ENCODE results near the gene DDX5.

DDX5 gene

DNA sequence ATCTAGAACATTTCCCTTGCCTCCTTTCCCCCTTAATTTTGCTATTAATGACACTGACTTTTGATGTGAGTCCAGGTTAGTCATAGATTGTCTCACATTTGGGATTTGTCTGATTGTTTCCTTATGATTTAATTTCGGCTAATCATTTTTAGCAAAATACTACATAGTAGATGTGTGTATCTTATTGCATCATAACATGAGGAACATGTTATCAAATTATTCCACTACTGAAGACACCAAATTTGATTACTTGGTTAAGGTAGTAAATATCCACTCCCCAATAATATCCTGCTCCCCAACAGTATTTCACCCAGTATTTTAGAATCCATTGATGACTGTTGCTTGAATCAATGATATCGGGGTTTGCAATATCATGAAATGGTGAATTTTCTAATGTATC, 12.0 kb downstream of the DDX5 start:
- Histone ChIP-seq H3K27me3 (ENCODE audit: insufficient read depth, low read length) (no peaks in the 10 kb centered on the region), H3K4me3 (ENCODE audit: low read depth, low read length) (peak overlapping the region; percentile 62), H3K27ac (ENCODE audit: low read depth, low read length) (no peak overlapping the region), H3K79me2 (ENCODE audit: control insufficient read depth, insufficient read depth, low read length, unreplicated experiment) (peaks cover 18% of the 10 kb centered on the region), H3K4me1 (ENCODE audit: control insufficient read depth, insufficient read depth, low read length, unreplicated experiment) (peaks cover 13% of the 10 kb centered on the region), H2AFZ (ENCODE audit: low read length, unreplicated experiment) (no peak overlapping the region), H3K36me3 (ENCODE audit: insufficient read depth, low read length) (peaks cover 31% of the 10 kb centered on the region)

DNA sequence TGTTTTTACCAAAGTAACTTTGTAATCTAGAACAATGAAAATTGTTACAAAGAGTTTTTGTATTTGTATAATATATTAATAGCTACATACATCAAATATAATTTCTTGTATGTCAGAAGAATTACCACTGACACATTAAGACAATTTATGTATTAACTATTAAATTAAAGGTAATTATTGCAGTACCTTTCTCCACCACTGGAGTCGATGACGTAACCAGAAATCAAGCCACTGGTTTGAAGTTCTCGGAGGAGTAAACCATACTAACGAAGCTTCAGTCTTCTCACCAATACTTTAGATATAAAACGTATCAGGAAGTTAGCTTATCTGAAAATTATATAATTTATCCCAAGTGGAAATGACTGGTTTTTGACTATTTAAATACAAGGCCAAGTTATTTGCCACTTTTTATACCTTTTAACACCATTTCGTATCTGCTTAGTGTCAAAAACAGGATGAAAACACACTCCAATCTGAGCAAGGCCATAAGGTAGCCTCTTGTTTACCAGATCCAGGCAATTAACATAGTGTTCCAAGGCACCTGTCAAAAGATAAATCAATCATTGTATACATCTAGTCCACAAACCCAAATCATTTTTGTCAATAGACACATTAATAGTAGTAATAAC, 13.5 kb downstream of the DDX5 start:
- Histone ChIP-seq H3K4me1 (ENCODE audit: control insufficient read depth, insufficient read depth, low read length, unreplicated experiment) (peaks cover 7% of the 10 kb centered on the region), H2AFZ (ENCODE audit: low read length, unreplicated experiment) (no peak overlapping the region), H3K27ac (ENCODE audit: low read depth, low read length) (no peak overlapping the region), H3K27me3 (ENCODE audit: insufficient read depth, low read length) (no peaks in the 10 kb centered on the region), H3K4me3 (ENCODE audit: low read depth, low read length) (no peak overlapping the region), H3K36me3 (ENCODE audit: insufficient read depth, low read length) (peaks cover 26% of the 10 kb centered on the region), H3K79me2 (ENCODE audit: control insufficient read depth, insufficient read depth, low read length, unreplicated experiment) (peaks cover 18% of the 10 kb centered on the region)

DNA sequence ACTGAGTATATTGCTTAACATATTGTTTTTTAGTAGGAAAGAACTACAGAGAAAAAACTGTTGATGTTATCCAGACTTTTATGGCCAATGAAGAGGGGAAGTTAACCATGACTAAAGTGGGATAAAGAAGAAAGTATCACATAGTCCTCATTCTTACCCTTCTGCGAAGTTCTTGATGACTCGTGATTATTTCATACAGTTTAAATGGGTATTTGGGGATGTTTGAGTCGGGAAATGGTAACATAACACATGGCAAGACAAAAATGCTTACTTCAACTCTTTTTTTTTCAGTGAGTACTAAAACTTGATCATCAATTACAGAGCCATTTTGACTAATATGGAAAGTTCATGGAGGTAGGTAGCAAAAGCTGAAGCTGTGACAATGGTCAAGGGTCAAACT, 14.1 kb downstream of the DDX5 start:
- H3K4me3 ChIP-seq (ENCODE audit: low read depth, low read length): no peak overlapping the region

DNA sequence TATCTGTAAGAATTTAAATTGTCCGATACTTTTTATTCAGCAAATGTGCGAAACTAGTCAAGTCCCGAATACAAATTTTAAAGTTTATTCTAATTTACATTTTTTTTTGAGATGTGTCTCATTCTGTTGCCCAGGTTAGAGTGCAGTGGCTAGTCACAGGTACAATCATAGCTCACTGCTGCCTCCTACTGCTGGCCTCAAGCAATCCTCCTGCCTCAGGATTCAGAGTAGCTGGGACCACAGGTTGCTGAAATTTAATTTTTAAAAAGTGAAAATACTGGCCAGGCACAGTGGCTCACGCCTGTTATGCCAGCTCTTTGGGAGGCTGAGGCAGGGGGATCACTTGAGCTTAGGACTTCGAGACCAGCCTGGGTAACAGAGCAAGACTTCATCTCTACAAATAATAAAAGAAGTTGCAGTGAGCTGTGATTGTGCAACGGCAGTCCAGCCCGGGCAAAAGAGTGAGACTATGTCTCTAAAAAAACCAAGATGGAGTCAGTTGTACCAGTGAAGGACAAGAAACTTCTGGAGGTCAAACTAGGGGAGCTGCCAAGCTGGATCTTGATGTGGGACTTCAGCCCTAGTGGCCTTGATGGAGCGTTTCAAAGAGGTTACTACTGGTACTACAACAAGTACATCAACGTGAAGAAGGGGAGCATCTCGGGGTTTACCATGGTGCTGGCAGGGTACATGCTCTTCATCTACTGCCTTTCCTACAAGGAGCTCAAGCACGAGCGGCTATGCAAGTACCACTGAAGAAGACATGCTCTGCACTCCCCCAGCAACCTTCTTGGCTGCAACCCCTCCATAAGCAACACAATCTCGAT, 14.8 kb downstream of the DDX5 start:
- Histone ChIP-seq H3K36me3 (ENCODE audit: insufficient read depth, low read length) (peaks cover 26% of the 10 kb centered on the region), H3K4me1 (ENCODE audit: control insufficient read depth, insufficient read depth, low read length, unreplicated experiment) (peaks cover 7% of the 10 kb centered on the region), H3K27ac (ENCODE audit: low read depth, low read length) (no peak overlapping the region)

More for the DNA sequence above, 14.1 kb downstream of the DDX5 start:
- Histone ChIP-seq H3K27ac (ENCODE audit: low read depth, low read length) (no peak overlapping the region), H3K27me3 (ENCODE audit: insufficient read depth, low read length) (no peaks in the 10 kb centered on the region), H2AFZ (ENCODE audit: low read length, unreplicated experiment) (no peak overlapping the region), H3K36me3 (ENCODE audit: insufficient read depth, low read length) (peaks cover 26% of the 10 kb centered on the region), H3K4me1 (ENCODE audit: control insufficient read depth, insufficient read depth, low read length, unreplicated experiment) (peaks cover 7% of the 10 kb centered on the region), H3K79me2 (ENCODE audit: control insufficient read depth, insufficient read depth, low read length, unreplicated experiment) (peaks cover 18% of the 10 kb centered on the region)

DNA sequence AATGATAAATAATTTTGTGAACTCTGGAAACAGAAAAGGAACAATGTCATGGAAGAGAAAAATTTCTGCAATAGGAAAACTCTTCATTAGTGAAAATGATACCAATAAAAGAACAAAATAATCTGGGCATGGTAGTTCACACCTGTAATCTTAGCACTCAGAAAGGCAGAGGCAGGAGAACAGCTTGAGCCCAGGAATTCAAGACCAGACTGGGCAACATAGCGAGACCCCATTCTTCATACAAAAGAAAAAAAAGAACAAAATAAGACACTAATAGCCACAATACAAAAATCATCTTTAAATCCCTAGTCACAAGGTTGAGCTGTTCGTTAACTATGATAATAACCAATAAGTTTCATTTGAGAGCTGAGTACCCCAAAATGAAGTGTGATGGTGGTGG, 17.8 kb downstream of the DDX5 start:
- H3K27ac ChIP-seq (ENCODE audit: low read depth, low read length): no peak overlapping the region
- peaks cover 21% of the 10 kb centered on the region for H3K36me3 ChIP-seq (ENCODE audit: insufficient read depth, low read length)
- H3K4me3 ChIP-seq (ENCODE audit: low read depth, low read length): no peak overlapping the region
- no peaks in the 10 kb centered on the region for H3K4me1 ChIP-seq (ENCODE audit: control insufficient read depth, insufficient read depth, low read length, unreplicated experiment)
- no peaks in the 10 kb centered on the region for H3K79me2 ChIP-seq (ENCODE audit: control insufficient read depth, insufficient read depth, low read length, unreplicated experiment)
- H3K27me3 ChIP-seq (ENCODE audit: insufficient read depth, low read length): no peaks in the 10 kb centered on the region
- no peak overlapping the region for H2AFZ ChIP-seq (ENCODE audit: low read length, unreplicated experiment)

More for the DNA sequence above, 14.8 kb downstream of the DDX5 start:
- no peaks in the 10 kb centered on the region for H3K27me3 ChIP-seq (ENCODE audit: insufficient read depth, low read length)
- H2AFZ ChIP-seq (ENCODE audit: low read length, unreplicated experiment): no peak overlapping the region
- peaks cover 15% of the 10 kb centered on the region for H3K79me2 ChIP-seq (ENCODE audit: control insufficient read depth, insufficient read depth, low read length, unreplicated experiment)
- no peak overlapping the region for H3K4me3 ChIP-seq (ENCODE audit: low read depth, low read length)

DNA sequence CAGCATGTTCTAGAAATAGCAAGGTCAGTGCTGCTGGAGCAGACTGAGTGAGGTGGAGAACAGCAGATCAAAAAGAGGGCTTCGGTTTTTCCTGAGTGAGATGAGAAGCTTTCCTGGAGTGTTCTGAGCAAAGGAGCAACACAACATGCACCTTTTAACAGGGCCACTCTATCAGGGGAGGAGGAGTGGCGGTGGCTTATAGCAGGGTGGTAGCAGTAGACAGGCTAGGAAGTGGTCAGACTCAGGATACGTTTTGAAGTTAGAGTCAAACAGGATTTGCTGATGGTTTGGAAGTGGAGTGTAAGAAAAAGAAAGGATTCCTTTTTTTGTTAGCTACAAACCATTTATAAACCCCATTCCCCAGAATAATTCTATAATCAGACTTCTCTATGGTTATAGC, 21.7 kb downstream of the DDX5 start:
- no peaks in the 10 kb centered on the region for H3K27me3 ChIP-seq (ENCODE audit: insufficient read depth, low read length)
- H3K36me3 ChIP-seq (ENCODE audit: insufficient read depth, low read length): 0 out of 2 replicates have a peak, but pooled peaks cover 6% of the 10 kb centered on the region
- no peak overlapping the region for H2AFZ ChIP-seq (ENCODE audit: low read length, unreplicated experiment)
- no peak overlapping the region for H3K4me3 ChIP-seq (ENCODE audit: low read depth, low read length)
- no peaks in the 10 kb centered on the region for H3K4me1 ChIP-seq (ENCODE audit: control insufficient read depth, insufficient read depth, low read length, unreplicated experiment)
- no peak overlapping the region for H3K27ac ChIP-seq (ENCODE audit: low read depth, low read length)
- no peaks in the 10 kb centered on the region for H3K79me2 ChIP-seq (ENCODE audit: control insufficient read depth, insufficient read depth, low read length, unreplicated experiment)

DNA sequence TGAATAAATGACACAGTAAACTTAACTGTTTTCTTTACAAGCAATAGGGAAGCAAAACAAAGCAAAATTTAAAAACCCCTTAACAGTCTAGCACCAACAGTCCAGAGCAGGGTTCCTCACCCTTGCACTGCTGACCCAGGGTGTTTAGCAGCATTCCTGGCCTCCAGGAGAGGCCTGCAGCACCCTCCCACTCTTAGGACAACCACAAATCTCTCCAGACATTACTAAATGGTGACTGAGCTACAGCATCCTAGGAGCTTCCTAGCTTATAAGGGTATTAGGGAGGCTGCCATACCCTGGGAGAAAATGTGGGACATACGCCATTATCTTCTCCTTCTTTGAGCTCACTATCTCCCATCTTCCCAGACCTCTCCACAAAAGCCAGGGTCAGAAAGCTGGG, 25.1 kb downstream of the DDX5 start:
- Histone ChIP-seq H3K36me3 (ENCODE audit: insufficient read depth, low read length) (0 out of 2 replicates have a peak, but pooled peaks cover 5% of the 10 kb centered on the region), H3K27ac (ENCODE audit: low read depth, low read length) (no peak overlapping the region), H3K79me2 (ENCODE audit: control insufficient read depth, insufficient read depth, low read length, unreplicated experiment) (no peaks in the 10 kb centered on the region), H3K4me3 (ENCODE audit: low read depth, low read length) (no peak overlapping the region), H2AFZ (ENCODE audit: low read length, unreplicated experiment) (no peak overlapping the region), H3K4me1 (ENCODE audit: control insufficient read depth, insufficient read depth, low read length, unreplicated experiment) (no peaks in the 10 kb centered on the region), H3K27me3 (ENCODE audit: insufficient read depth, low read length) (no peaks in the 10 kb centered on the region)

DNA sequence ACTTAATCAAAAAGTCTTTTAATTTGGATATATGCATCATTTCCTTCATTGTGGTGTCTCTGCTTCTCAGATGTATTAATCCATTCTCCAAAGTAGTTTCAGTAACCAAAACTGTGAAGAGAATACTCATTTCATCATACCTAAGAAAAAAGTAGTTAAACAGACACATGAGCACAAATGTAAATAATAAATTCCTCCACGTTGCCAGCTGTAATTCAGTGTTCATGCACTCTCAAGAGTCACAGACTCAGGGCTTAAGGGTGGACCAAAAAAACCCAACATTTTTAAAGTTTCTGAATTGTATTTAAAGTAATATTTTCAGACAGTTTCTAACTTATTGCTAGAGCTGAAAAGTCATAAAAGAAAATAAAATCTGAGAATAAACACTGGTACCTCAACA, 28.2 kb downstream of the DDX5 start:
- Histone ChIP-seq H3K27me3 (ENCODE audit: insufficient read depth, low read length) (no peaks in the 10 kb centered on the region), H3K36me3 (ENCODE audit: insufficient read depth, low read length) (0 out of 2 replicates have a peak, but pooled peaks cover 5% of the 10 kb centered on the region), H3K79me2 (ENCODE audit: control insufficient read depth, insufficient read depth, low read length, unreplicated experiment) (no peaks in the 10 kb centered on the region), H3K4me1 (ENCODE audit: control insufficient read depth, insufficient read depth, low read length, unreplicated experiment) (no peaks in the 10 kb centered on the region), H3K4me3 (ENCODE audit: low read depth, low read length) (no peak overlapping the region), H2AFZ (ENCODE audit: low read length, unreplicated experiment) (no peak overlapping the region), H3K27ac (ENCODE audit: low read depth, low read length) (no peak overlapping the region)

DNA sequence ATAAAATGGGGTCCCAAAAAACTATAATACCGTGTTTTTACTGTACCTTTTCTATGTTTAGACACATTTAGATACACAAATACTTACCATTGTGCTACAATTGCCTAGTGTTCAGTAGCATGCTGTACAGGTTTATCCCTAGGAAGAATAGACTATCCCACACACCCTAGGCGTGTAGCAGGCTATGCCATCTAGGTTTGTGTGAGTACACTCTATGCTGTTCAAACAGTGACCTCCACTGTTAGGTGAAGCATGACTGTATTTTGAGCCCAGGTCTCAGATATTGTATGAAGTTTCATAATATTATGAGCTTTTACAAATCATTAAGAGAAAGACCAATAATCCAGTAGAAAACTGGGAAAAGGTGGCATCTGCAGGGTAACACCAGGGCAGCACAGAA, 33.5 kb downstream of the DDX5 start:
- no peaks in the 10 kb centered on the region for H3K4me1 ChIP-seq (ENCODE audit: control insufficient read depth, insufficient read depth, low read length, unreplicated experiment)
- 0 out of 2 replicates have a peak, but pooled peaks cover 9% of the 10 kb centered on the region for H3K36me3 ChIP-seq (ENCODE audit: insufficient read depth, low read length)
- H3K79me2 ChIP-seq (ENCODE audit: control insufficient read depth, insufficient read depth, low read length, unreplicated experiment): no peaks in the 10 kb centered on the region
- H2AFZ ChIP-seq (ENCODE audit: low read length, unreplicated experiment): no peak overlapping the region
- no peaks in the 10 kb centered on the region for H3K27me3 ChIP-seq (ENCODE audit: insufficient read depth, low read length)
- H3K27ac ChIP-seq (ENCODE audit: low read depth, low read length): no peak overlapping the region
- no peak overlapping the region for H3K4me3 ChIP-seq (ENCODE audit: low read depth, low read length)

DNA sequence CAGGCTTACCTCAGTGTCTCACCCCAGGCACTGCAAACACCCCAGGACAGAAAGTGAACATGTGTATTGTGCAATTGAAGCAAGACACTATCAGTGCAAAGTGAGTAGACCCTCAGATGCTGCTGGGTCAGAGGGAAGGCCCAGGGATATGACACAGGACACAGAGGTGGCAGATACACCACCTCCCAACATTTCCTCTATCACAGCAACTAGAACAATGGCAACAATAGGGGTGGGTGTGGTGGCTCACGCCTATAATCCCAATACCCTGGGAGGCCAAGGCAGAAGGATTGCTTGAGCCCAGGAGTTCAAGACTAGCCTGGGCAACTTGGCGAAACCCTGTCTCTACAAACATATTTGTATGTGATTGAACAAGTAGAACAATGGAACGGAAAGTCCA, 34.6 kb downstream of the DDX5 start:
- H3K27ac ChIP-seq (ENCODE audit: low read depth, low read length): no peak overlapping the region

DNA sequence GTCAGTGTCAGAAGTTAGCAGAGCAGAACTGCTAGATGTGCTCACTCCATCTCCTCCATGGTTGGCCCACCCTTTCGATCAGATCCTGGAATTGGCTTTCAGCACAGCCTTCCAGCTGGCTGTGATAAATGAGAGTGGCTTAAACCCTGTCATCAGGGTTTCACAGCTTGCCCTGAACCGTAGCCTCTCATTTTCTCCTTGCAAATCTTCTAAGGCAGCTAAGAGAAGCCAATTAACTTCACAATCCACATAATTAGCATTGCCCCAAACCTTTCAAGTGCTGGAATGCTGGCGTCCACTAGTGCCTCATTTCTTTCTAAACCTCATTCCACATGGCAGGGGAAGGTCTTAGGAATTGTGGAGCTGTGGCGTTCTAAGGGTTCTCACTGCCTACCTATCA, 35.5 kb downstream of the DDX5 start:
- Histone ChIP-seq H3K4me3 (ENCODE audit: low read depth, low read length) (no peak overlapping the region), H3K4me1 (ENCODE audit: control insufficient read depth, insufficient read depth, low read length, unreplicated experiment) (no peaks in the 10 kb centered on the region)

More for the DNA sequence above, 34.6 kb downstream of the DDX5 start:
- Histone ChIP-seq H3K27me3 (ENCODE audit: insufficient read depth, low read length) (no peaks in the 10 kb centered on the region), H2AFZ (ENCODE audit: low read length, unreplicated experiment) (no peak overlapping the region), H3K36me3 (ENCODE audit: insufficient read depth, low read length) (peaks cover 9% of the 10 kb centered on the region), H3K4me1 (ENCODE audit: control insufficient read depth, insufficient read depth, low read length, unreplicated experiment) (no peaks in the 10 kb centered on the region), H3K4me3 (ENCODE audit: low read depth, low read length) (no peak overlapping the region), H3K79me2 (ENCODE audit: control insufficient read depth, insufficient read depth, low read length, unreplicated experiment) (no peaks in the 10 kb centered on the region)

More for the DNA sequence above, 35.5 kb downstream of the DDX5 start:
- Histone ChIP-seq H2AFZ (ENCODE audit: low read length, unreplicated experiment) (no peak overlapping the region), H3K36me3 (ENCODE audit: insufficient read depth, low read length) (peaks cover 14% of the 10 kb centered on the region), H3K27ac (ENCODE audit: low read depth, low read length) (no peak overlapping the region), H3K27me3 (ENCODE audit: insufficient read depth, low read length) (no peaks in the 10 kb centered on the region), H3K79me2 (ENCODE audit: control insufficient read depth, insufficient read depth, low read length, unreplicated experiment) (no peaks in the 10 kb centered on the region)
